Activated CD4-positive, CD25-positive, alpha-beta regulatory T cell treated with anti-CD3 and anti-CD28 coated beads, Interleukin-2, amount 50 U/mL, for 72 hours (primary cell): ENCODE measurements around the gene ZNRF1.

Experiments
- DNase-seq: peaks from one replicate; pipeline ENCODE4 v3.0.0; 2021

ZNRF1 gene

DNA sequence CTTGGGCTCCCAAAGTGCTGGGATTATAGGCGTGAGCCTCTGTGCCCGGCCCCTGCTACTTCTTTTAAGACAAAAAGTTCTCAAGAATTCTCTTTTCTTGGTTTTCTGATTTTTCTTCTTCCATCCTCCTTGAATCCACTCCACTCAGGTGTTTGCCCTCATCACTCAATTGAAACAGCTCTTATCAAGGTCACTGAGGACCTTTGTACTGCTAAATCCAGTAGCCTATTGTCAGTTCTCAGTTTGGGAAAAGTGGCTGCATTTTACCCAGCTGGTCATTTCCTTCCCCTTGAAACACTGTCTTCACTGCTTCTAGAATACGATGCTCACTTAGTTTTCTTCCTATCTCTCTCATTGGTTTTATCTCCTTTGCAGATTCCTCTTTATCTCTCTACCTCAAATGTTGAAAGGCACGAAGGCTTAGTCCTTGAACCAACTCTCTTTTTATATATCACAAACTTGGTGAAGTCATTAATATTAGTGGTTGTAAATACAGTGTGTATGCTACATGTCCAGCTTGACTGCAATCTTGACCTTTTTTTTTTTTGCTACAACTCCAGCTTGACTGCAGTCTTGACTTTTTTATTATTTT is 29.8 kb downstream of the ZNRF1 start:
- DNase-seq, result no peak

DNA sequence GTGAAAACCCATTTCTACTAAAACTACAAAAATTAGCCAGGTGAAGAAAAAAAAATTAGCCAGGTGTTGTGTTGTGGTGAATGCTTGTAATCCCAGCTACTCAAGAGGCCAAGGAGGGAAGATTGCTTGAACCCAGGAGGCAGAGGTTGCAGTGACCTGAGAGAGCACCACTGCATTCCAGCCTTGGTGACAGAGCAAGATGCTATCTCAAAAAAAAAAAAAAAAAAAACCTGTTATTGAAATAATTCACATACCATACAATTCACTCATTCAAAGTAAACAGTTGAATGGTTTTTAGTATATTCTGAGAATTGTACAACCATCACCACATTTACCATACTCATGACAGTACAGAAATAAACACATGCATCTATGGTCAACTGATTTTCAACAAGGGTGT is 31.0 kb downstream of the ZNRF1 start:
- DNase-seq, result no peak

DNA sequence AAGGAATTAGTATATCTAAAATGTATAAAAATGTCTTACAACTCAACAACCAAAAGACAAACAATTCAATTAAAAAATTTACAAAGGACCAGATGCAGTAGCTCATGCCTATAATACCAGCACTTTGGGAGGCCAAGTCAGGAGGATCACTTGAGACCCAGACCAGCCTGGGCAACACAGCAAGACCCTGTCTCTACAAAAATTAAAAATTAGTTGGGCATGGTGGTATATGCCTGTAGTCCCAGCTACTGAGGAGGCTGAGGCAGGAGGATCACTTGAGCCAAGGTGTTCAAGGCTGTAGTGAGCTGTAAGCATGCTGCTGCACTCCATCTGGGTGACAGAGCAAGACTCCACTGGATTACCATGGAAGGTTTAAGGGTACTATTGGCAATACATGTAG is 33.8 kb downstream of the ZNRF1 start:
- DNase-seq, result no peak

DNA sequence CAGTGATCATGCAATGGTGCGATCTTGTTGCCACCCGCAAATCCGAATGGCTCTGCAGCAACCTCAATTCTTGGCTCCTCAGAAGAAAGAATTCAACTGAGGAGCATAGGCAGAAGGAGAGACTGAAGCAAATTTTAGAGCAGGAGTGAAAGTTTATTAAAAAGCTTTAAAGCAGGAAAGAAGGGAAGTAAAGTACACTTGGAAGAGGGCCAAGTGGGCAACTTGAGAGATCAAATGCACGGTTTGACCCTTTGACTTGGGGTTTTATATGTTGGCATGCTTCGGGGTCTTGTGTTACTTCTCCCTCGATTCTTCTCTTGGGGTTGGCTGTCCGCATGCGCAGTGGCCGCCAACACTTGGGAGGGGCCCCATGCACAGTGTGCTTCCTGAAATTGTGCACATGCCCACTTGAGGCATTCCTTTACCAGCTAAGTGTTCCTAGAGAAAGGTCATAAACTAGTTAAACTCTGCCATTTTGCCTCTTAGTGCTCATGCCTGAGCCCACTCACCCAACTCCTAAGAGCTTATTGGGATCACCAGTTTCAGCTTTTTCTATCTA is 36.7 kb downstream of the ZNRF1 start:
- DNase-seq, result no peak

DNA sequence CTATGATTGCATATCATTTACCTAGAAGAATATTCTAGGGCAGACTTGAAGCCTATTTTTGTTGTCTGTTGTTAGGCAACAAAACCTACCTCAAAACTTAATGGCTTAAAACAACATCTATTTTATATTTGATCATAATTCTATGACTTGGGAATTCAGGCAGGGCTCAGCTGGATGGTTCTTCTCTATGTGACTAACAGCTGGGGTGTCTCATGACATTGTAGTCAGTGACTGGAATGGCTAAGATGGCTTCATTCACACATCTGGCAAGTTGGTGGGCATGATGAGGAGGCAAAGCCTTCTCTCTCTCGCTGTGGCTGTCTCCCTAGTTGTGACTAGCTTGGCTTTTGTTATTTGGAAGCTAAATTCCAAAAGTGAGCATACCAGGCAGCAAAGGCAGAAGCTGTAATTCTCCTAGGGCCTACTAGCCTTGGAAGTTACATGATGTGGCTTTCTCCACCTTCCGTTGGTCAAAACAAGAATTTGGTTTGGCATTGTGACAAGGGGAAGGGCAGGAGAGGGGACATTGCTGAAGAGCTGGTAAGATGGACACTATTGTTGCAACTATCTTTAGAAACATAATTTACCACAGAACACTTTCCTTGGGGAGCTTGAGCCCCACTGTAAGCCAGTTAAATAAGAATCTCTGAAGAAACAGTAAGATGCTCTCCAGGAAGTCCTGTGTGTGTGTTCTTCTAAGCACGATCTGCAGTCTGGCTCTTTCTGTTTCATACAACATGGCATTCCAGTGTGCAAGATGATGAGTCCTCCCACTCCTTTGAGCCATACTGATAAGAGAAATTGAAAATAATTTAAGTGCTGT is 39.4 kb downstream of the ZNRF1 start:
- DNase-seq, result no peak

DNA sequence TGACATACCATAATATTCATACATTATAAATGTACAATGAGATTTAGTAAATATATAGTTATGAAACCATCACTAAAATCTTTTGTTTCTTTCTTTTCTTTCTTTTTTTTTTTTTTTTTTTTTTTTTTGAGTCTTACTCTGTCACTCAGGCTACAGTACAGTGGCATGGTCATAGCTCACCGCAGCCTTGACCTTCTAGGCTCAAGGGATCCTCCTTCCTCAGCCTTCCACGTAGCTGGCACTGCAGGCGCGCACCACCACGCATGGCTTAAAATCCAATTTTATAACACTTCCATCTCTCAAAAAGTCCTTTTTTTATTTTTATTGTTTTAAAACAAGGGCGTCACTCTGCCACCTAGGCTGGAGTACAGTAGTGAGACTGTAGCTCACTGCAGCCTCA is 41.1 kb downstream of the ZNRF1 start:
- no peak for DNase-seq

DNA sequence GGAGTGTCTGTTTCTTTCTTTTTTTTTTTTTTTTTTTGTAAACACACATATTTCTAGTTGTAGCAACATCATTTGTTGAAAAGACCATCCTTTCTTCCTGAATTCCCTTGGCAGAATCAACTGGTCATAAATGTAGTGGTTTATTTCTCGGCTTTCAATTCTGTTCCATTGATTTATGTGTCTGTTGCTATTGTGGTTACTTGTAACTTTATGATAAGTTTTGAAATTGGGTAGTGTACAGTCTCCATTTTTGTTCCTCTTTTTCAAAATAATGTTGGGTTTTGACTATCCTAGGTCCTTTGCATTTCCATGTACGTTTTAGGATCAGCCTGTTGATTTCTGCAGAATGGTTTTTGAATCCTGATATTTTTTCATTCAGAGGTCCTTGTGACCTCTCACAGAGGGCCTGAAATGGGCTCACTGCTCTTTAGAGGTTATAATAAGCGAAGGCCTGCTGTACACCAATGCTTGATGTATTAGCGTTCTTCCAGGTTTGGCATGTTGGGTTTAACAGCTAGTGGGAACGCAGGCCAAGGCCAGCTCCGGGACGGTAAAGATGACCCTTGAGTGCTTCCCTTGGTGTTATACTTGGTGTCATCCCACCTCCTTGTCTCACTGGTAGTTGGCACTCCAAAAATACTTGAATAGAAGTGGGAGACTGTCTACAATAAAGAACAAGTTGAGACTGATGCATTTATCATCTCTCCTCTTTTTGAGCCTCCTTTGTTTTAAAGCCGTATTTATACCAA is 43.8 kb downstream of the ZNRF1 start:
- DNase-seq, result no peak

DNA sequence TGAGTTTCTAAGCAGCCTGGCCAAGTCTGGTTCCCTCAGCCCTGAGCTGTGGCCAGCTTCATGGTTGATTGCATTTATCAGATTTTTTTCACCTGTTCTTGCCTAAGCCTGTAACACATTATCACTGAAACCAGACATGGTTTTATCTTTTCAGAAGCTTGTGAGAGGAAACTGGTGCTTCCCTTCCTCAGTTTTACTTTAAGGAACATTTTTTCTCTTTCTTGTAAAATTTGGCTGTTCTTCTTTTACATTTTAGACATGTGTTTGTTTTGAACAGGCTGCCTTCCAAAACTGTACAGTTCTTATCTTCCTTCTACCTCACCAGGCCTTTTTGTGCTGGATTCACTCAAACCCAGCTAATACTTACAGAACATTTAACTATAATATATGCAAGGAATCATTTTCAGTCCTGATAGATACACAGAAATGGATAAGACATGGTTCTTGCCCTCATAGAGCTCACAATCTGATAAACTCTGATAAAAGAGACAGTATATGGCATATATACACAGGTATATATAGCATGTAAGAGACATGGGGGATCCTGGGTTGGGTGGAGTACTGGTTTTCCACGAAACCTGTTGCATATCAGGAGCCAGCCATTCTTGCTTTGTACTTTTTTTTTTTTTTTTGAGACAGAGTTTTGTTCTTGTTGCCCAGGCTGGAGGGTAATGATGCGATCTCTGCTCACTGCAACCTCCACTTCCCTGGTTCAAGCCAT is 44.5 kb downstream of the ZNRF1 start:
- no peak for DNase-seq

DNA sequence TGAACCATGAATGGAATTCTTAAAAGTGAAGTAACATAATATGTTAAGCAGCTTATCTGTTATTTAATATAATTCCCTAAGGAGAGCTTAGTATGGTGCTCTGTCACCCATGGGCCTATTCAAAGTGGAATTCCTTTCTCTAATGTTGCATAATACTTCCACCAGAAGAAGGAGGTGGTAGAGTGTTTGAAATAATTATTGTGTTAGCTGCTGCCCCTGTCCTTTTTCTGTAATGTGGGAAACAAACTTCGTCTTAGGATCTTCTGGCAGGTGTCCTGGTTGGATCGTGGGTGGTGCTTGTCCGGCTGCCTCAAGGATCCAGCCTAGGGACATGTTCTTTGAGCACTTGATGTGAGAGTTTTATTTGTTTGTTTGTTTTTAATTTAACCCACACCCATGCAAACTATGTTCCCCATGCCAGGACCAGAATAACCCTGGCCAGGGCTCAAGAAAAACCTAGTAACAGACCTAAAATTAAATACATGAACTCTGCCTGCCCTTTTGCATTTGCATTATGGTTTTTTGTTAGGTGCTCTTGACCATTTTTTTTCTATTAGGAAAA is 46.1 kb downstream of the ZNRF1 start:
- no peak for DNase-seq

DNA sequence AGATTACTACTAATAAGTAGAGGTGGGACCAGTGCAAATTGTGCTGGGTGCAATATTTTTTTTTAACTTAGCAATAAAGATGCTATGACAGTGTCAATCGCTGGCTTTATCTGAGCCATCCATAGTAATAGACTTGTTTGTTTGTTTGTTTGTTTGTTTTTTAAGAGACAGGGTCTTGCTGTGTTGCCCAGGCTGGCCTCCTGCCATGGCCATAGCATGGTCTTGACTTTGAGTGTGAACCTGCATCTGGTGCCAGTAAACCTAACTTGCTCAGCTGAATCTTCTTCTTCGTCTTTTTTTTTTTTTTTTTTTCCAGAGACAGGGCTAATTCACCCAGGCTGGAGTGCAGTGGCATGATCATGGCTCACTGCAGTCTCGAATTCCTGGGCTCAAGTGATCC is 46.6 kb downstream of the ZNRF1 start:
- no peak for DNase-seq

DNA sequence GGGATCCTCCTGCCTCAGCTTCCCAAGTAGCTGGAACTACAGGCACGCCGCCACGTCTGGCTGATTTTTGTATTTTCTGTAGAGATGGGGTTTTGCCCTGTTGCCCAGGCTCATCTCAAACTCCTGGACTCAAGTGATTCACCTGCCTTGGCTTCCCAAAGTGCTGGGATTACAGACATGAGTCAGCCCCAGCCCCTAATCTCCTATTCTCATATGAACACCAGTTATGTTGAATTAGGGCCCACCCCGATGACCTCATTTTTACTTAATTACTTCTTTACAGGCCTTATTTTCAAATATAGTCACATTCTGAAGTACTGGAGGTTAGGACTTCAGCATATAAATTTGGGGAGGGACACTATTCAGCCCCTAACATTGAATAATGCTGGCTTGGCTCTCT is 49.2 kb downstream of the ZNRF1 start:
- DNase-seq, result no peak

DNA sequence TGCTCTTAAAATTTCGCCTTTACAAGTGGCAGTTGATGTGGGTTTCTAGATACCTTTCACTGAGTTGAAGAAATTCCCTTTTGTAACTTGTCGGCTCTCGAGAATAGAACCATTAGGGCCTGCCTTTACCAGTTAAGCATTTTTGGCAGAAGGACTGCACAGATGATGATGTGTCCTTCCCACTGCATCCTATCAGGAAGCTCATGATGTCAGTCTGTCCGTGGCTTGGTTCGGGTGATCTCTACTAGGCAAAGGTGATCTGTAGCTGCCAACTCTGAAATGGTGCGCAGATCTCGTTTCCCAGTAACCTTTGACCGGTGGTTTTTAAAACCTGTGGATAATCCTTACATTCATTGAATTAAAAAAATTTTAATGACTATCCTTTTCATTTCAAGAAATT is 49.7 kb downstream of the ZNRF1 start:
- no peak for DNase-seq

DNA sequence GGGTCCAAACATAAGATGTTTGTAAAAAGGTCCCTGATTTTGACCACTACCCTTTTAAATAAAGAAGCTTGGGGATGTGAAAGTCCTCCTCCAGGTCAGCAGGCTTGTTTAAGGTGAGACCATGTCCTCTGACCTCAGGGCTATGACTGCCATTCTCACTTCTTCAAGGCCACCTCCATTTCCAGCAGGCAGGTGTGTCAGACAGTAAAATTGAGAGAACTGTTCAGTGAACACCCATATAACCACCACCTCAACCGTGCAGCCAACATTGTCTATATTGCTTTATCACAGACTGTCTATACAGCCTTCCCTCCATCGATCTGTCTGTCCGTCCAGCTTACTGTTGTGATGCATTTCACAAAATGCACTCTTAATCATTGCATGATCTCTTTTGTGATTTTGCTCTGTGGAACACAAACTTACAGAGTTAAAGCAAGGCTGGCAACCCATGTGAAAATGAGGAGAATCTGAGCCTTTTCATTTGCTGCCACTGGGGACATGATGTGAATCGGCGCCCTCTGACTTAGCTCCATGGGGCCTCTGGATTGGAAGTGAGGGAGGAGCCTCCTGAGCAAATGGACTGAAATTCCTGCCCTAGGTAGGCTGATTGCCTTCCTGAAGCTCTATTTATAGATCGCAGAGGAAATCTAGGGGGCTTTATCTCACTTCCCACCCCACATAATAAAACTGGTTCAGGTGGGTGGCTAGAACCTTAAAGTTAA is 53.8 kb downstream of the ZNRF1 start:
- no peak for DNase-seq

DNA sequence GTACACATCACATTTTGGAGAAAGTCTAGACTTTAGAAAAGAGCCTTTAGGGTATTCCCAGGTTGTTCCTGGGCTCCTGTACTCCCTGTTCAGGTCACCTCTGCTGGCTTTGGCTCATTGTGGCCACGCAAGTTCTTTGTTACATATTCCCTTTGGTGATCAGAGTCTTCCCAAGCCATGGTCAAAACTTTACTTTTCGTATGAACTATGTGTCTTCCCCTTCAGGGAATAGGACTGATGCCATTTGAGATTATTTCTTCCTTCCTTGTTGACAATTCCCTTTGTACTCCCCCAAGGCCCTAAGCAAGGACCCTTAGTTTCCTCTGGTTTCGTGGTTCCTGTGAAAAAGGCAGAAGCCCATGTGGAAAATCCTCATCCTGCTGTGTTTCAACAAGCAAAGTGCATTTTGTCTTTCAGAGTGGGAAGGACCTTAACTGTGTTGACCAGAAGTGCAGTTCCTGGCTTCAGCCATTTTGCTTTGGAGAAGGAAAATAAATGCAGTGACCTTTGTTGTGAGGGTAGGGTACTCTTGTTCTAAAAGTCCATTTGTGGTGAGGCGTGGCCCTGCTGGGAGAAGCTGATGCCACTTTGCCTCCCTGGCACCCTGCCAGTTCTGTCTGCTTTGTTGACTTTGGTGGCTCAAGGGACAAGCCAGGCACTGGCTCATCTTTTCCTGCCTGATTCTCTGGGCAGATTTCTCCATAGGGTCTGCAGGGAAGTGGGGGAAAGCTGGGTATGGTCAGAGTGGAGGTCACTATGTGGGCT is 55.1 kb downstream of the ZNRF1 start:
- DNase-seq, result no peak

DNA sequence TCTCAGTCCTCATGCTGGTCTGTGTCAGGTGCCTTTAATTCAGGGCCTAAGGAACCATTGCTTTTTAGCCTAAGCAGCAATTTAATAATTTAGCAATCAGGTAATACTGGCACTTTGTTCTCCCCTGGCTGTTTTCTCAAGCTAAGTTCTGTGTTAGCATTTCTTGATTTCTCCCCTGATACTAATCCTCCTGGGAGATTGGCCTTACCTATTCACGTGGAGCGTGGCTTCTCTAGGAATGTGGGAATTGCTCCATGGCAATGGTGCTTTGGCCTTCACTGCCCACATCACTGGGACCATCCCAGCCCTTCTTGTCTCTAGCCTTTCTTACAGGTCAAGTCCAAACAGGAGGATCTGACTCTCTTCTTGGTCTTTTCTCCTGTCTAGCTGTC is 55.7 kb downstream of the ZNRF1 start:
- no peak for DNase-seq

DNA sequence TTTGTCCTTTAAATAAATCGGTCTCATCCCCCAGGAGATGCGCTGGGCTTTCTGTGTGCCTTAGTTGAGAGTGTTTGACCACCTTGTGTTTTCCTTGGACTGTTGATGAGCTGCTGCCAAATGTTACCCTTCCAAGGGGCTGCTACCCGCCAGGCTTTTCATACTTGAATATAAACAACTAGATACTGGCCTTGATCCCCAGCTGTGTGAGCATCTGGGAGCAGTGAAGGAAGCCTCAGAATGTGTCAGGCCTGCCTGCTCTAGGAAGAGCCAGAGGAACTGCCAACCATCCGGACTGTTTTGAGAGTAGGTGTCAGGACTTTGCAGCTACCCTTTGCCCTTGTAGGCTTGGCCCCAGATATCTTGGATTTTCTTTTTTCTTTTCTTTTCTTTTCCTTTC is 60.0 kb downstream of the ZNRF1 start:
- no peak for DNase-seq

DNA sequence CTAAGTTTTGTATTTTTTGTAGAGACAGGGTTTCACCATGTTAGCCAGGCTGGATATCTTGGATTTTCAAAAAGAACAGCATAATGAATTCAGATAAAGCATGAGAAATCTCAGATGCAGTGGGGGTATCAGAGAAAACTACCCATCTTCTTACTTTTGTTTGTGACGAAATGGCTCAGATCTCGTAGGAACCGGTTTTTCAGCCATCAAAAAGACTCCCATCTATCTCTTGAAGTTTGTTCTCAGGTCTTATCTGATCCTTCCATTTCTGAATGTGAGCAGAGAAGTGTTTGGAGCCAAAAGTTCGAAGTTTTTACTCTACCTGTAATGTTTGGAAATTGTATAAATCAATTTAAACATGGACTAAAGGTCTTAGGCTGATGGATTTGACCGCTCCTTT is 60.6 kb downstream of the ZNRF1 start:
- DNase-seq, result no peak

DNA sequence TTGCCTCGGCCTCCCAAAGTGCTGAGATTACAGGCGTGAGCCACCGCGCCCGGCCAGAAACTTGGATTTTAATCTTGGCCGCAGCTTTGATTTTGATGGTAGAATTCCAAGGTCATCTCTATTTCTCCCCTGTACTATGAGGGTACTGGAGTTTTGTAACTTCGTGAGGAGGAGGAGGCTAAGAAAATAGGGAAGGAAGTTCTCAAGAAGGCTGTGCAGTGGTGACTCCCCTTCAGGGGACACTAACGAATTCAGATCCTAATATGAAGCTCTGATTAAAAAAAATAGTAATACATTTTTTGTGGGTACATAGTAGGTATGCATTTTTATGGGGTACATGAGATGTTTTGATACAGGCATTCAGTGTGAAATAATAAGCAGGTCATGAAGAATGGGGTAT is 61.9 kb downstream of the ZNRF1 start:
- no peak for DNase-seq

DNA sequence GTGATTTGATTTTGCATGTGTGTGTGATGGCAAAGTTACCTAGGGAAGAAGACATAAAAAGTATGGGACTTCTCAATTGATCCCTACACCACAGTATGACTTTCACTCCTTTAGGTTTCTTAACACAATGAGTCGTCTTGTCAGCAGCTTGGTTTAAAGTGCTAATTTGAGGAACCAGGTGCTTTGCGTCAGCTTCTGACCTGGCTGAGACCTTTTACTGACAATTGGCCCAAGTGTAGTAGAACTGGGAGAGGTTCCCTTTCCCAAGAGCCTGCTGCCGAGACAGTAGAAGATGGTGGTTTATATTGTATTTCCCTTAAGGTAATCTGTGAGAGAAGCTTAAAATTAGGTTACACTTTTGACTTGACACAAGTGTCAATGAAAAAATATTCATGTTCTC is 62.8 kb downstream of the ZNRF1 start:
- DNase-seq, result no peak

DNA sequence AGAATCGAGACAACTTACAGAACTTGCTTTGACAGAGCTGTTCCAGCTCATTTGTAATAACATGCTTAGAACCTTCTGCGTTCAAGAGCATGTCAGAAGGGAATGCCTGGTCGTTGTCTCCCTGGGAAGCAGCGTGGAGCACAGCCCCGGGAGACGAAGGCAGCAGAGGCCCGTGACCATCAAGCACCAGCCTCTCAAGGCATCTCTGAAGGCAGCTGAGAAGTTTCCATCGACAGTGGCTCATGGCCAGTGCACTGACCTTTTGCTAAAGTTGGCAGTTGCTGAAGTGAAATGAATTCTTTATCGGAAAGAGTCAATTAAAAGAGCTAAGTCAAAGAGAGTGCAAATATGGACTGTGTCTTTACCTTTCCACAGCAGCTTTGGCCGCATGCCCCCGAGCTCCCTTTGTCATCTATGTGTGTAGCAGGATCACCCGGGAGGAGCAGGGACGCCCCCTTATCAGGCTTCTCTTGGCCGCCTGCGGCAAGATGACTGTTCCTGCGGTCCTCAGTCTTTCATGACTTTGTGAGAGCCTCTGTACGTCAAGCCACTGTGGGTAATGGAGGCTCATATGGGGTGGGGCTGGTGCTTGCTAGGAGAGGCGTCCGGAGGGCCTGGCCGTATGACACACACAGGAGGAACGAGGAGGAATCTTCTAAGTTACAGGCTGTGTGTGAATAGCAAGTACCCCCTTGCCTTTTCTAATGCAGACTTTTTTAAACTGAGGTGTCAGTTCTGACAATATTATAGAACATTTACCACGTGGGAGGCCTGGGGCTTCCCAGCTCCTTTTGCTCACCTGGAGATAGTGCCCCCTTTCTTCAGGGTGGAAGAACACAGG is 63.5 kb downstream of the ZNRF1 start:
- no peak for DNase-seq

DNA sequence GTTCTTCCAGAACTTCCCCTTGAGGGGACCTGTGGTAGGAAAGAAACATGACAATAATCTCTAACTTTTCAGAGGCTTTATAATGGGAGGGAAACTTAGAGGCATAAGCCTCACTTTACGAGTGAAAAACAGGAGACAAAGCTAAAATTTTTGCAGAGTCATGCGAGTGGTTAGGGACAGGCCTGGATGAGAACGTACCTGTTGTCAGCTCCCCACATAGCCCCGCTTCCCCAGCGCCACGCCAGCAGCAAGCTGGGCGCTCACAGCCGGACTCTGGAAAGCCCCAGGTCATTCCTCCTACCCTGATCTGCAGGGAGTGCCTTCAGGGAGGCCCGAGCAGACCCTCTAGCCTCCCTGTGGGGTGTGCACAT is 64.1 kb downstream of the ZNRF1 start:
- no peak for DNase-seq
